NCI-H748 treated with DMSO at 0.1 percent for 48 hours (cell line): Measurements from ENCODE around the gene SVIL.
A peak's percentile ranks its signal among the peaks of the same experiment; 100 is the strongest.
"Not testable (repeated sequence)": the region's sequence is repeated elsewhere in the genome, so short reads cannot be mapped to it uniquely, and the experiment has no call there.

Source experiments
- DNase-seq: peaks from one replicate; lab custom pipeline; 2025; lab: John Stamatoyannopoulos, UW

SVIL gene

GRCh38 chr10:29539412-29539811 lies 95.4 kb downstream of the SVIL start:
- no peak for DNase-seq

GRCh38 chr10:29537799-29538198 lies 97.0 kb downstream of the SVIL start:
- no peak for DNase-seq

- not testable (repeated sequence) for DNase-seq
Measured at GRCh38 chr10:29536691-29537090, 98.1 kb downstream of the SVIL start.

- no peak for DNase-seq
Measured at GRCh38 chr10:29535778-29536453, 98.9 kb downstream of the SVIL start.

GRCh38 chr10:29535012-29535777 lies 99.6 kb downstream of the SVIL start:
- no peak for DNase-seq

- DNase-seq, result no peak
Measured at GRCh38 chr10:29534590-29534989, 100.2 kb downstream of the SVIL start.

GRCh38 chr10:29533696-29534285 lies 101.0 kb downstream of the SVIL start:
- no peak for DNase-seq

- DNase-seq, result no peak
Measured at GRCh38 chr10:29533046-29533445, 101.7 kb downstream of the SVIL start.

- no peak for DNase-seq
Measured at GRCh38 chr10:29532256-29532878, 102.4 kb downstream of the SVIL start.

GRCh38 chr10:29530112-29530976 lies 104.4 kb downstream of the SVIL start:
- peak; percentile 26 for DNase-seq

- no peak for DNase-seq
Measured at GRCh38 chr10:29529146-29529545, 105.6 kb downstream of the SVIL start.

GRCh38 chr10:29525762-29526161 lies 109.0 kb downstream of the SVIL start:
- DNase-seq, result no peak

GRCh38 chr10:29524720-29525119 lies 110.1 kb downstream of the SVIL start:
- DNase-seq, result no peak

- DNase-seq, result no peak
Measured at GRCh38 chr10:29524294-29524693, 110.5 kb downstream of the SVIL start.

GRCh38 chr10:29522918-29523317 lies 111.9 kb downstream of the SVIL start:
- no peak for DNase-seq

- DNase-seq, result no peak
Measured at GRCh38 chr10:29522061-29522855, 112.5 kb downstream of the SVIL start.

GRCh38 chr10:29519659-29520058 lies 115.1 kb downstream of the SVIL start:
- DNase-seq, result no peak

GRCh38 chr10:29517352-29517923 lies 117.3 kb downstream of the SVIL start:
- no peak for DNase-seq

- DNase-seq, result not testable (repeated sequence)
Measured at GRCh38 chr10:29516309-29516932, 118.3 kb downstream of the SVIL start.

GRCh38 chr10:29515879-29516278 lies 118.9 kb downstream of the SVIL start:
- DNase-seq, result not testable (repeated sequence)
